Umbilical cord (tissue), 2 donors: ENCODE data around the gene GUSB. TPM values are rescaled to one million over a fixed set of nuclear protein-coding genes. Genes with fewer than 3 reads are reported as not detected.

ENCODE experiments used
- DNase-seq: peaks from one replicate; pipeline ENCODE4 v3.0.0-alpha.2; 2015; ENCODE audit warnings: low spot score
- total RNA-seq: library from RNA; depleted of rRNA; stranded (reverse); fragments of >200 nt; gene quantifications from one replicate; pipeline ENCODE4 v1.2.3, GENCODE V29; 2014; ENCODE audit warnings: low replicate concordance; ENCODE audit not compliant: insufficient read depth

The GUSB gene
- total RNA-seq, 1 donor from 2014 or later: 44.3 TPM

DNA sequence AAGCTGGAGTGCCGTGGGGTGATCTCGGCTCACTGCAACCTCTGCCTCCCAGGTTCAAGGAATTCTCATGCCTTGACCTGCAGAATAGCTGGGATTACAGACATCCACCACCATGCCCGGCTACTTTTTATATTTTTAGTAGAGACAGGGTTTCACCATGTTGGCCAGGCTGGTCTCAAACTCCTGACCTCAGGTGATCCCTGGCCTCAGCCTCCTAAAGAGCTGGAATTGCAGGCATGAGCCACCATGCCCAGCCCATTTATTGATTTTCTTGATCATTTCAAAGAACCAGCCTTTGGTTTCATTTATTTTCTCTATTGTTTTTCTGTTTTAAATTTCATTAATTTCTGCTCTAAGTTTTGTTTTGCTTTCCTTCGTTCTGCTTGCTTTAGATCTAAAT lies 50.3 kb downstream of the GUSB start:
- DNase-seq: no peak

DNA sequence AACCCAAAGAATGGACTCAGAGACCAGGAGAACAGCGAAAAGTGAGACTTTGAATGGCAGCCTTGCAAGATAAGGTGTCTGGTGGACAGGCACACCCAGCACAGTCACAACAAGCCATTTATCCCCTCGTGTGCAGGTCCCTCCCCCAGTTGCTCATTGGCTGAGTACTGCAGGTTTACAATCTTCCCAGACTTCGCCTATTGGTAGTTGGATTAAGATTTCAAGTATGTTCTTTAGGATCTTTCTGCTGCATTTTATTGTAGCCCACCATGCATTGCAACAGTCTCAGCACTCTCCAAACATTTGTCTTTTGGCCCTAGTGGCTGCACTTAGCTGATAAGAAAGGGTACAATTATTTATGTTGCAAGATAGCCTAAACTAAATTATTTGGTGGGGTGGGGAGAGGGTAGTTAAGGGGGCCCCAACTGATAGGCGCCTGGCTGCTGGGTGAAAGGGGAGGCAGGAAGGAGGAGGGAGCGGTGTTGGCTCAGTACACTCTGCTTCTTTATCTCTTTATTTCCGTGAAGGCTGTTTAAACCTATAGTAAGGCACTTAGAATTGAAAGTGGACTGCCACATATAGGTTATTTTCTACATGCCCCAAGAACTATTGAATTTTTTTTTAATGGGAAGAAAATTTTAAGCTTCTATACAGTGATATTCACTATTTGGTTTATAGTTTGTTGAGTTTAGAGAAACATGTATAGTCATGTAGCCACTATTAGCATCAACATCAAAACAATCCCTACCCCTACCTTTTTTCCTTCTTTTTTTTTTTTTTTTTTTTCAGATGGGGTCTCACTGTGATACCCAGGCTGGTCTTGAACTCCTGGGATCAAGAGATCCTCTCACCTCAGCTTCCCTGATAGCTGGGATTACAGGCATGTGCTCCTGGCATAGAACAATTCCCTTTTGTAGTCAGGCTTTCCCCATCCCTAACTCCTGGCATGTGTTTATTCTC lies 54.2 kb downstream of the GUSB start:
- DNase-seq: no peak

DNA sequence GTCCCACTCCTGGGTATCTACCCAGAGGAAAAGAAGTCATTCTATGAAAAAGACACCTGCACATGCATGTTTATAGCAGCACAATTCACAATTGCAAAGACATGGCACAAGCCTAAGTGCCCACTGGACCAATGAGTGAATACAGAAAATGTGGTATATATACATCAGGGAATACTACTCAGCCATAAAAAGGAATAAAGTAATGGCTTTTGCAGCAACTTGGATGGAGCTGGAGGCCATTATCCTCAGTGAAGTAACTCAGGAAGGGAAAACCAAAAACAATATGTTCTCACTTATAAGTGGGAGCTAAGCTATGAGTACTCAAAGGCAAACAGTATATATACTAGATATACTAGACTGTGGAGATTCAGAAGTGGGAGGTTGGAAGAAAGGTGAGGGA lies 55.4 kb downstream of the GUSB start:
- DNase-seq: no peak

DNA sequence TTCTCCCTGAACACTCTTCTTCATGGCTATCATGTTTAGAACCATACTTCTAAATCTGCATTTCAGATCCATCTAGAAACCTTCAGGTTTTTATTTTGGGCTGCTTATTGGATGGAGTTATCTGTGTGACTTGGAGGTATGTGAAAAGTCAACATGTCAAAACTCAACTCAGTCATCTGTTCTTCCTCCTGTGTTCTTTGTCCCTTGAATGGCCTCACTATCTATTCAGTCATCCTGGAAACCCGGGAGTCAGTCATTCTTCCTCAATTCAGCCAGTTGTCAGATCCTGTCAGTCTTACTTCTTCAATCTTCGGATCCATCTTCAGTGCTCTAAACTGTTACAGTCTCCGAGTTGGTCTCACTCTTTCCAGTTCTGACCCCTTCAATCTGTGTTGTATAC lies 57.0 kb downstream of the GUSB start:
- no peak for DNase-seq

DNA sequence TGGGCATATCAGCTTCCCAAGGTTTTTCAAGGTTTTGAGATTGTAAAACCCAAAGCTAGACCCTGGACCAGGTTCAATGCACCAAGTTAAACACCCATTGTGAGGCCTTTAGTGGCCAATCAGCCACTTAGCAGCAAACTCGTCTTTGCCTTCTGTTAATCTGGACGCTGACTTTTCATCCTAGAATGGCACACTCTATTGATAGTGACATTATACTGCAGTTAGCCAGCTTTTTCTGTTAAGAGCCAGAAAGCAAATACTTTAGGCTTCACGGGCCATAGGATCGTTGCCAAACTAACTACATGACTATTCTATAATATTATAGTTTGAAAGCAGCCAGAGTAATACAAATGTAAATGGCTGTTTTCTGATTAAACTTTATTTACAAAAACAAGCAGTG lies 57.8 kb downstream of the GUSB start:
- DNase-seq: no peak

DNA sequence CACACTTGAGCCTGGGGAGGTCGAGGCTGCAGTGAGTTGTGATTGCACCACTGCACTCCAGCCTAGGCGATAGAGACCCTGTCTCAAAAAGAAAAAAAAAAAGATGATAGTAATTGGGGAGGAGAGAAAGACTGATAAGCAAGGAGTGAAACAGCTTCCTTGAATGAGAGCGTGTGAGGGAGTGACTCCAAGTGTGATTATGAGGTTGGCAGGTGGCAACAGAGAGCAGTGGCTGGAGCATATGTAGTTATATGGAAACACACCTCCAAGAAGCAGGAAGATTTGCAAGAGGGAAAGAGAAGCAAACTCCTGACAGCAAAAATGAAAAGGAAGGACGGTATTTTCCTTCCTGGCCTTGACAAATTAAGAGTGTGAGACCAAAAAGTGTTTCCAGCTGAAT lies 58.7 kb downstream of the GUSB start:
- no peak for DNase-seq

DNA sequence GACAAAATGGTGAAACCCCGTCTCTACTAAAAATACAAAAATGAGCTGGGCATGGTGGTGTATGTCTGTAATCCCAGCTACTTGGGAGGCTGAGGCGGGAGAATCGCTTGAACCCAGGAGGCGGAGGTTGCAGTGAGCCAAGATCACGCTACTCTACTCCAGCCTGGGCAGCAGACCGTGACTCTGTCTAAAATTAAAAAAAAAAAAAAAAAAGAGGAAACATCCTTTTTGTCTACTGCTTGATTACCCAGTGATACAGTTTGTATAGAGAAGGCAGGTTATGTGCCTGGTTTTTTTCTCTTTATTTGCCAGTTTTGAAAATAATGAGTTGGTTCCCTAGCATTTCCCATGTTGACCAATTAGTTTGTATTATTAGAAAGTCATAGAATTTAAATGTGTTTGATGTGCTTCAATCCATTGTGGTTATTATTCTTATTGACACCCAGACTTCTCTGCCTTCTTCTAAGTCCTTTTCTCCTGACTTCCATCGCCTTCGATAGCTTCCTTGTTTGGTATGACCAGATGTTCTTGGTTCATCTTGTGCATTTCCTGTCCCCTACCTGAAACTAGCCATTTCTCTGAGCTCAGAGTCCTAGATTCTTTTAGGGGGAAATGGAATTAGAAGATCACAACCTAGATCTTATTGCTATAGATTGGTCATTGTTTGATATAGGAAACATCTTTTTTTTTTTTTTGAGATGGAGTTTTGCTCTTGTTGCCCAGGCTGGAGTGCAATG lies 65.9 kb downstream of the GUSB start:
- no peak for DNase-seq

DNA sequence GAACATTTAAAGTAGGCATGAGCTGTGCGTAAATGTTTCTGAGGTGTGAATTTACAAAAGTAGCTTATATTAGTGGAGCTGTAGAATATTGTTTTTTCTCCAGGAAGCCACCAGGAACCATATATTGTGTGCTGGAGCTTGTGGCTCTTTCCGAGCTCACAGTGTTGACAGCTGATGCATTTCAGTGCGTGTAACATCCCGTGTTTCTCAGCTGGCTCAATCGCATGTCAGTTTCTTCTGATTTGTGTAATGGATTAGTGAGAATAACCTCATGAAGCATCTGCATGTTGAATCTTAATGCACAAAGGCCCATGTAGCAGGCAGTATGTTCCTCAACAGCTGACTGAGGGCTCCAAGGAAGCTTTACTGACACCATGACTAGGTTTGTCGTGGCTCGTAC lies 69.8 kb downstream of the GUSB start:
- DNase-seq: no peak

Other genes with a start within 250 kb of the GUSB start
- 24.6 TPM for gene VKORC1L1, start 109.1 kb downstream of the GUSB start, total RNA-seq
- gene ASL, start 93.6 kb upstream of the GUSB start, total RNA-seq: 20.0 TPM
- 59.5 TPM for gene CRCP, start 132.6 kb upstream of the GUSB start, total RNA-seq
- 88.1 TPM for gene TPST1, start 223.1 kb upstream of the GUSB start, total RNA-seq